HUDEP-2 (cell line): ENCODE measurements around the gene ZNF362.

Source experiments
- DNase-seq, 76 experiments: peaks; one replicate each; lab custom pipeline; 2025; ENCODE audit not compliant: unreplicated experiment in 76 of 76; lab: John Stamatoyannopoulos, UW

Gene ZNF362

GRCh38 chr1:33244143-33244808 lies 12.0 kb upstream of the ZNF362 start:
- no peak for DNase-seq

- no peak for DNase-seq
Observed at GRCh38 chr1:33244809-33245186, 11.5 kb upstream of the ZNF362 start.

GRCh38 chr1:33246171-33246570 lies 10.1 kb upstream of the ZNF362 start:
- no peak for DNase-seq

- DNase-seq: no peak
Observed at GRCh38 chr1:33247545-33247944, 8.7 kb upstream of the ZNF362 start.

GRCh38 chr1:33248244-33248643 lies 8.0 kb upstream of the ZNF362 start:
- no peak for DNase-seq

GRCh38 chr1:33249422-33249821 lies 6.9 kb upstream of the ZNF362 start:
- DNase-seq: no peak

GRCh38 chr1:33250217-33250616 lies 6.1 kb upstream of the ZNF362 start:
- DNase-seq: no peak

GRCh38 chr1:33250724-33251123 lies 5.6 kb upstream of the ZNF362 start:
- no peak for DNase-seq

- DNase-seq: no peak
Observed at GRCh38 chr1:33254491-33254890, 1.8 kb upstream of the ZNF362 start.

GRCh38 chr1:33255347-33256220 lies 708 bp upstream of the ZNF362 start:
- peak in 26 of 76 experiments; percentile 3 to 57 (median 31) for DNase-seq

GRCh38 chr1:33256221-33256470 lies 146 bp upstream of the ZNF362 start:
- DNase-seq: no peak

- no peak for DNase-seq
Observed at GRCh38 chr1:33257207-33257771, 997 bp downstream of the ZNF362 start.

GRCh38 chr1:33257772-33258712 lies 1.8 kb downstream of the ZNF362 start:
- no peak for DNase-seq

- no peak for DNase-seq
Observed at GRCh38 chr1:33258788-33259274, 2.5 kb downstream of the ZNF362 start.

- no peak for DNase-seq
Observed at GRCh38 chr1:33259879-33260278, 3.6 kb downstream of the ZNF362 start.

GRCh38 chr1:33260439-33260838 lies 4.1 kb downstream of the ZNF362 start:
- no peak for DNase-seq

GRCh38 chr1:33261344-33261743 lies 5.1 kb downstream of the ZNF362 start:
- no peak for DNase-seq

GRCh38 chr1:33263890-33264504 lies 7.7 kb downstream of the ZNF362 start:
- DNase-seq: no peak

- DNase-seq: no peak
Observed at GRCh38 chr1:33265780-33266605, 9.7 kb downstream of the ZNF362 start.

GRCh38 chr1:33266766-33267165 lies 10.5 kb downstream of the ZNF362 start:
- no peak for DNase-seq
